Activated CD8-positive, alpha-beta memory T cell treated with anti-CD3 and anti-CD28 coated beads for 4 hours (primary cell): ENCODE measurements around the gene RBM19.
"Not testable (repeated sequence)": the region's sequence is repeated elsewhere in the genome, so short reads cannot be mapped to it uniquely, and the experiment has no call there.

ENCODE experiments used
- DNase-seq, 2 donors: peaks; one replicate each; pipeline ENCODE4 v3.0.0-alpha.2; 2020; ENCODE audit warnings: low read depth in 2 of 2

The RBM19 gene

DNA sequence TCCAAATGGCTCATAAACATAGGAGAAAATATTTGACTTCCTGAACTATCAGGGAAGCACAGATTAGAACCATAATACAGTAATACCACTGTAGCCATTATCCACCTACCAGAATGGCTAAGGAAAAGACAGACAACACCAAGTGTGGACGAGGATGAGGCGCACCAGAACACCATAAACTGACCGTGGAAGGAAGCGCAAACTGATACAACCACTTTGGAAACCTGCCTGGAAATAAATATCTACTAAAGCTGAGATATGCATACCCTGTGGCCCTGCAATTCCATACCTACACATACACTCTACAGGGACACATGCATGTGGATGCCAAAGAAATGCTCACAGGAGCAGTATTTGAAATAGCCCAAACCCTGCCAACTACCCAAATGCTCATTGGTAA lies 60.3 kb downstream of the RBM19 start:
- no peak for DNase-seq

- DNase-seq = no peak
Measured at GRCh38 chr12:113903381-113903863, 62.7 kb downstream of the RBM19 start.

- DNase-seq = not testable (repeated sequence)
Measured at GRCh38 chr12:113901319-113901718, 64.8 kb downstream of the RBM19 start.

- no peak for DNase-seq
Measured at GRCh38 chr12:113900716-113901115, 65.4 kb downstream of the RBM19 start.

DNA sequence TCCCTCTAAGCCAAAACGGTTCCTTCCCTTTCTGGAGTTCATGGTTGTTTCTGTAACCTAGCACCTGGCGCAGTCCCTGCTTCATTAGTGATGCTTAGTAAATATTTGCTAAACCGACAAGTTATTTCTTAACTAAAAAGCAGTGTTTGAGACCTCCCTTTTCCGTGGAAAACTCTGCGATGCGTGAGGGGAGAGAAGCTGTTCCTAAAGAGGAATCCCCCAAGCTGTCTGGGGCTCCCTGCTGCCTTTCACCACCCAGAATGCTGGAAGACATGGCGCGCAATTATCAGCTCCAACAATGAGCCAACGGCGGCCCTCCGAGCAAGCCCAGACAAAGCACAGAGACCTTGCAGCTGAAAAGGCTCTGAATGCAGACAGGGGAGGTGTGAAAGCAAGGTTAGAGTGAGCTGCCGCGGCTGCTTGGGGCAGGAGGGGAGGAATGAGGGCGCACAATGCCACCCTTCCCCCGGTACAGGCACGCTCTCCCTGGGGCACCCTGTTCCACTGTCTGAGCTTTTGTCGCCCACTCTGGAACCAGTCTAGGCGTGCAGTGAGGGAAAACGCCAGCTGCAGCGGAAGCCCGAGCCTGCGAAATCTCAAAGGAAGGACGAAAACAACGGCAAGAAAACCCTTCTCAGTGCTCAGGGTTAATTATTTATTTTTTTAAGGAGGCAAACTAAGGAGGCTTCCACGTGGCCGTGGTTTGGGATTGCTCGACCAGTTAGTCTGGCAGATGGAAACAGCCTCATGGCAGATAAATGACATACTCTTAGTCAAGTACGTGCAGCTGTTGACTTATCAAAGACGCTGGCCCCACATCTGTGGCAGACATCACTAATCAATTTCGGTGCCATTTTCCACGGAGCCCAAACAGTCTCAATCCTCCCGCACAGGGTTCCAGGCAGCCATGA lies 66.3 kb downstream of the RBM19 start:
- no peak for DNase-seq

DNA sequence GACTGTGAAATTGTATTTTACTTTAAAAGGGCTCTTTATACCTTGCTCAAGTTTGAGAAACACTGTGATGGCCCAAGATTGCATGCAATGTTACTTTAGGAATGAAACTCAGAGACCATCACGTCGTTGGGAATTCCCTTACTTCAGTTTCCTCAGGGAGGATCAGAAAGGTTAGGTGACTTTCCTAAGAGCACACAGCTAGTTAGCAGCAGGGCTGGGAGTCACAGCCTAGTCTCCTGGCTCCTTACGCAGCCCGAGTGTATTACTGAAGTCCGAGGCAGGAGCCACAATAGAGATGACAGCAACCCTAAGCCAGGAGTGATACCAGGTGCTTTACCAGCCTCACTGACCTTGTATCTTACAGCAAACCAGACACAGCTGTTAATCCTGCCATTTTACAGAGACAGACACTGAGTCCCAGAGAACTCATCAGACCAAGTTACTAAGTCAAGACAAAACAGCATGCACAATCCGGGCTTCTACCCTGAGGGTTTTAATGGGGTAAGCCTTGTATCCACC lies 67.0 kb downstream of the RBM19 start:
- no peak for DNase-seq

DNA sequence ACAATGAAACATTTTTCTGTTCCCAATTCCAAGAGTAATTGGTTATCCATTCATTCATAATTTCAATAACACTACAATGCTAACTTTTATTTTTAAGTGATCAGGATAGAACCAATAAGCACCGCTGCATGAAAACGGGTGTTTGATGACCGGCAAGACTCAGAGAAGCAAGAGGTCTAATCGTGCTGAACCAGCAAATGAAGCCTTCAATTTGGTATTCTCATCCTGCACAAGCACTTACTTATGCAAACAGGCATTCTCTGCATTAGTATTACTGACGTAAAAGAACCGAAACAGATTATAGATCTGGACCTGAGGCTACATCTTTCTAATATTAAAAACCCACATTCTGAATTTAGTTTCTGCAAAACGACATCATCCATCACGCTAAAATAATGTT lies 67.7 kb downstream of the RBM19 start:
- DNase-seq = no peak

DNA sequence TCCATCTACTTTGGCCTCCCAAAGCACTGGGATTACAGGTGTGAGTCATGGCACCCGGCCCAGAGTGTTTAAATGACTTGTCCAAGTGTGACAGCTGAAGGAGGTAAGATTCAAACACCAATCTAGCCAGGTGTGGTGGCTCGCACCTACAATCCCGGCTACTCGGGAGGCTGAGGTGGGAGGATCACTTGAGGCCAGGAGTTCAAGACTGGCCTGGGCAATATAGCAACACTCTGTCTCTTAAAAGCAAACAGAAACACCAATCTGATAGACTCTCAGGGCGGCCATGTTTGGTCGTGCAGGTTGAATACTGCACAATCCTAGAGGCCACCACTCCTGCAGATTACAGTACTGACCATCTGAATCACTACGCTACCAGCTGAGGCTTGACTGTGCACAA lies 68.7 kb downstream of the RBM19 start:
- no peak for DNase-seq

DNA sequence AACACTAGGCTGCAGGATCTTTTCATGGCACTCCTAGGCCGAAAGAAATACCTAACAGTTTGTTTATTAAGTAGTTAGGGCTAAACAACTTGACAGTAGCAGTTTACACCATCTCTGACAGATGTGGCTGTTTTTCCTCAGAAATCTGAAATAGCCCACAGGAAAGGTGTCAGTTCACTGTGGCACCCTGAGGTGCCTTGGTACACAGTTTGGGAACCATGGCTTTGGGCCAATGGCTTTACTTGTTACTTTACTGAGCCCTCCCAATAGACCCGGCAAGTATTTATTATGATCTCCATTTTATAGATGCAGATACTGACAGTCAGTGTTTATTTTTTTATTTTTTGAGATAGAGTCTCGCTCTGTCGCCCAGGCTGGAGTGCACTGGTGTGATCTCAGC lies 69.3 kb downstream of the RBM19 start:
- DNase-seq = no peak

DNA sequence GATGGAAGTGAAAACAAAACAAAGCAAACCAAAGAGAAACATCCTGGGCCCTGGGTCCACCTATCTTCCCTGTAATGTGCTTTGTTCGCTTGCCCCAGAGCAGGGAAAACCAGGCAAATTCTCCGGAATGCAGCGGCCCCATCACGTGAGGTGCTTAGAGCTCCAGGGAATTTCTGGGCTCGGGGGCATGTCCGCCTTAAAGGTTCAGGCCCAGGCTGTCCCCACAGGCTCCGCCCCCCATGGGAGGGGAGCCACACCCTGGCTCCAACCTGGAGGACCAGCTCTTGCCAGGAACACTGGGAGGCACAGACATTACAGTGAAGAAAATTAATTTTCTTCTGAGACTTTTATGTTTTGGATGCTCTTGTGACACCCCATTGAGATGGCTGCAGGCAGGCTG lies 69.9 kb downstream of the RBM19 start:
- no peak for DNase-seq

GRCh38 chr12:113895176-113895575 lies 70.9 kb downstream of the RBM19 start:
- DNase-seq = no peak

GRCh38 chr12:113894697-113895096 lies 71.4 kb downstream of the RBM19 start:
- no peak for DNase-seq

DNA sequence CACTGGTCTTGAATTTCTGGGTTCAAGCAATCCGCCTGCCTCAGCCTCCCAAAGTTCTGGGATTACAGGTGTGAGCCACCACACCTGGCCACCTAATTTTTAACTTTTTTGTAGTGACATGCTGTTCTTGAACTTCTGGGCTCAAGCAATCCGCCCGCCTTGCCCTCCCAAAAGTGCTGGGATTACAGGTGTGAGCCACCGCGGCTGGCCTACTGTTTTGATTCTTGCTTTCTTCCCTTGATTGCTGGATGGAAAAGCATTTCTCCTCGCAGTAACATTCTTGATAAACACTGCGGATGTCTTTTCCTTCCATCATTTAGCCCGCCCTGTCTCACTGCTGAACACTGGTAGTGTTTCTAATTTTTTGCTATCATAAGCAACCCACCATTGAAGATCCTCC lies 72.9 kb downstream of the RBM19 start:
- no peak for DNase-seq

GRCh38 chr12:113892556-113892955 lies 73.6 kb downstream of the RBM19 start:
- no peak for DNase-seq

DNA sequence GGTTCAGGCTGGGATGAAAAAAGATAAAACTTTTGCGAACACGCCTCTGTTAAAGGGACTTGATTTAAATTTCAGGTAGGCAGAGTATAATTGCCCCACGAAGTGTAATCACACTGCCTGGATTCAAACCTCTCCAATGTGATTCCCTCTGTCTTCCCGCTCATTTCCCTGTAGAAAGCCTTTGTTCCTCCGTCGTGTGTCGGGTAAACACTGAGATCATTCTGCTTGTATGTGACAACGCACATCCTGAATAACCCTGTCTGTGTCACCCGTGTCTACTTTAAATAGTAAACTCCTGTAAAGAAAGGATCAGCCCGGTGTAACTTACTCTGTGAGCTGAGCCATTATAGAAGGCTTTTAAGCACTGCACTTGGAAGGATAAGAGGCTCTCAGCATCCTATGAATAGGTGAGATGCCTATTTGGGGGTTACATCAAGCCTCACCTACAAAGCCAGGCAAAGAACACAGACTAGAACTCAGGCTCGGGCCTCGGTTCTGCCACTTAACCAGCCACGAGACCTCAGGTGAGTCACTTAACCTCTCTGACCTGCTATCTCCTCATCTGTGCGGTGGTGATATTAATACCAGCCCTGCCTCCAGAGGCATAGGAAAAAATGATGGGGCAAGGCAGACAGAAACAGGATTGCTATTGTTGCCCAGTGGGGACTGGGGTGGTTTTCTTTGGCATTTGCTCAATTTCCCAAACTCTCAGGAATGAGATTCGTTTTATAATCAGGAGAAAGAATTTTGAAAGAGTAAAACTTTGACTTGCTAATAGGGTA lies 74.2 kb downstream of the RBM19 start:
- DNase-seq = no peak

DNA sequence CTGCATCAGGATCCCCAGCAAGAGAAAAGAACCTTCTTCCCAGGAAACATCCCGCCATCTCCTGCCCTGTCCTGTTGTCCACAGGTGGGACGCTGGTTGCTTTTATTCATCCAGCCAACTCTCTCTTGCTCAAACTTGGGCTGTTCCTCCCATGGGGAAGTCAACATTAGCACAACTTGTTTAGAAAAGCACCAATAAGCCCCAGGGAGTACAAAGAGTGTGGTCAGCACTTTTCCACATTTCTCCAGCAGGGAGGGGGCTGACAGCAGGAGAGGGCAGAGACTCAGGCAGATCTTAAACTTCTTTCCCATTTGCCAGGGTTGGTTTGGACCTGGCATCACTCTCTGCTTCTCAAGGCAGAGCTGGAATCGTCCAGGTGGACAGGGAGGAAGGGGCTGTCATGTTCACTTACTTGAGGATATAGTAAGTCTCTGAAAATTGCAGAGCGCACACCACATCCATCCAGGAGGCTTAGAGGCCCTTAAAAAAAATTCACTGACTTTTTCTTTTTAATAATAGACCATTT lies 74.9 kb downstream of the RBM19 start:
- DNase-seq = no peak

- DNase-seq = no peak
Measured at GRCh38 chr12:113889891-113890581, 76.1 kb downstream of the RBM19 start.

DNA sequence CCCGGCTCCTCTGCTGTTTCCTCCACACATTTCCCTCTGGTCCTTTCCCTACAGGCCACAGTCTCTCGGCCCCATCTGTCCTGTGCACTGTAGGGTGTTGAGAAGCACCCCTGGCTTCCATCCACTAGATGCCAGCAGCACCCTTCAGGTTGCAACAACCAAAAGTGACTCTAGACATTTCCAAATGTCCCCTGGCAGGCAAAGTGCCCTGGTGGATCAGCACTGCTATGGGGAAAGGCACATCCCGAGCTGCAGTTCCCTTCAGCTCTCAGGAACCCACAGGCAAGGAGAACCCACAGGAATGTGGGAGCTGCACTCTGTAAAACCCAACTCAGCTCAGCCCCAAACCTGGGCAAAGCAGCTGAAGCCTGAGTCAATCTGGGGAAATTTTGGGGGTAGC lies 77.0 kb downstream of the RBM19 start:
- no peak for DNase-seq

DNA sequence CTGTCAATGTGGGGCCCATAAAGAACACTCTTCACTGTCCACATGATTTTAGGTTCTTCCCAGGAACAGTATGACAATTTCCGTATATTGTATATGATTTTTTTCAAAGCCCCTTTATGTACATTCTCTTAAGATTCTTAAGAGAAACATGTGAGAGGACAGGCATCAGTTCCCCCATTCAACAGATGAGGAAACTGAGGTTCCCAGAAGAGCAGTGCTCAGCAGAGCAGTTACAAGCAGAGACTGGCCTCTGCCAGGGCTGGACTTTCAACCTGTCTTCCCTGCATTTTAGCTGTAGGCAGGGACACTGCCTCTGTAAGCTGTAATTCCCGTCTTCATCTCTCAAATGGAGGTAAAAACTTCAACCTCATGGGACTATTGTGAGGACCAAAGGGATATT lies 77.7 kb downstream of the RBM19 start:
- DNase-seq = no peak

- no peak for DNase-seq
Measured at GRCh38 chr12:113887906-113888305, 78.2 kb downstream of the RBM19 start.

- no peak for DNase-seq
Measured at GRCh38 chr12:113886721-113887120, 79.4 kb downstream of the RBM19 start.

DNA sequence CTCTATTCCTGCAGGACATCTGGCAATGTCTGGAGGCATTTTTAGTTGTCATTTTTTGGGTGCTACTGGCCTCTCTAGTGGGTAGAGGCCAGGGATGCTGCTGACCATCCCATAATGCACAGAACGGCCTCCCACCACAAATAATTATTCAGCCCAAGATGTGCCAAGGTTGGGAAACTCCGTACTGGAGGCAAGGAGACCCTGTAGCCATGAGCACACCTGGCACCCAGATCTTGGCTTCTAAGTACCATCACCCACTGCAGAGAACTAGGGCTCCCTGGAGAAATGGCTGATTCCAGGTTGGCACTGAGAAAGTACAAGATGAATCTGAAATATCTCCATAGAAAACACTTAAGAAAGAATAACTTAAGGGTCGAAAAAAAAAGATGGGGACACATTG lies 81.7 kb downstream of the RBM19 start:
- DNase-seq = no peak
